Stimulated activated CD4-positive, alpha-beta T cell treated with anti-CD3 and anti-CD28 coated beads, TNF-alpha, amount 100 ng/mL, for 24 hours (primary cell): ENCODE measurements around the gene NAA30.

Experiments used
- DNase-seq, 3 experiments: peaks; one replicate each; pipeline ENCODE4 v3.0.0-alpha.2; 2020; ENCODE audit warnings: low read depth in 3 of 3

NAA30 gene

GRCh38 chr14:57392830-57393229, 2.4 kb downstream of the NAA30 start:
- no peak for DNase-seq

- DNase-seq: no peak
These were observed 10.4 kb downstream of the NAA30 start for GRCh38 chr14:57400556-57401494.

GRCh38 chr14:57401501-57401900, 11.1 kb downstream of the NAA30 start:
- no peak for DNase-seq

- DNase-seq: no peak
These were observed 11.9 kb downstream of the NAA30 start for GRCh38 chr14:57402173-57402852.

GRCh38 chr14:57403521-57403864, 13.1 kb downstream of the NAA30 start:
- DNase-seq: no peak

- no peak for DNase-seq
These were observed 15.2 kb downstream of the NAA30 start for GRCh38 chr14:57405562-57405961.

GRCh38 chr14:57408037-57408436, 17.7 kb downstream of the NAA30 start:
- no peak for DNase-seq

- DNase-seq: no peak
These were observed 18.2 kb downstream of the NAA30 start for GRCh38 chr14:57408634-57409033.

- no peak for DNase-seq
These were observed 22.0 kb downstream of the NAA30 start for GRCh38 chr14:57412341-57412740.

GRCh38 chr14:57413849-57414248, 23.5 kb downstream of the NAA30 start:
- no peak for DNase-seq

GRCh38 chr14:57417228-57417627, 26.8 kb downstream of the NAA30 start:
- DNase-seq: no peak

- DNase-seq: no peak
These were observed 28.6 kb downstream of the NAA30 start for GRCh38 chr14:57418999-57419398.

GRCh38 chr14:57420033-57420432, 29.6 kb downstream of the NAA30 start:
- DNase-seq: no peak

GRCh38 chr14:57420986-57421385, 30.6 kb downstream of the NAA30 start:
- DNase-seq: no peak

GRCh38 chr14:57435923-57436322, 45.5 kb downstream of the NAA30 start:
- no peak for DNase-seq

- DNase-seq: no peak
These were observed 71.5 kb downstream of the NAA30 start for GRCh38 chr14:57461777-57462320.

GRCh38 chr14:57462551-57462950, 72.2 kb downstream of the NAA30 start:
- no peak for DNase-seq

- DNase-seq: no peak
These were observed 73.8 kb downstream of the NAA30 start for GRCh38 chr14:57464008-57464730.
